Esophagus squamous epithelium (tissue), 4 donors: Measurements from ENCODE around the gene LTBR.
A peak's percentile ranks its signal among the peaks of the same experiment; 100 is the strongest.

Experiments
- POLR2A ChIP-seq, 4 donors: fragments of 450-650 bp; IDR thresholded peaks; one replicate each; pipeline ENCODE4 v1.6.1; 2017; ENCODE audit warnings: antibody characterized with exemption in 4 of 4, mild to moderate bottlenecking in 4 of 4, moderate library complexity in 3 of 4
- TF ChIP-seq, protein P1 (sequence below), 6 experiments: fragments of 450-650 bp in 4 of 6; fragments of 200-600 bp in 2 of 6; sonication (generic) in 2 of 6; IDR thresholded peaks; one replicate each; pipeline ENCODE4 v1.5.1; 2016 to 2019; ENCODE audit warnings: antibody characterized with exemption in 6 of 6, mild to moderate bottlenecking in 4 of 6, moderate library complexity in 4 of 6

DNA sequence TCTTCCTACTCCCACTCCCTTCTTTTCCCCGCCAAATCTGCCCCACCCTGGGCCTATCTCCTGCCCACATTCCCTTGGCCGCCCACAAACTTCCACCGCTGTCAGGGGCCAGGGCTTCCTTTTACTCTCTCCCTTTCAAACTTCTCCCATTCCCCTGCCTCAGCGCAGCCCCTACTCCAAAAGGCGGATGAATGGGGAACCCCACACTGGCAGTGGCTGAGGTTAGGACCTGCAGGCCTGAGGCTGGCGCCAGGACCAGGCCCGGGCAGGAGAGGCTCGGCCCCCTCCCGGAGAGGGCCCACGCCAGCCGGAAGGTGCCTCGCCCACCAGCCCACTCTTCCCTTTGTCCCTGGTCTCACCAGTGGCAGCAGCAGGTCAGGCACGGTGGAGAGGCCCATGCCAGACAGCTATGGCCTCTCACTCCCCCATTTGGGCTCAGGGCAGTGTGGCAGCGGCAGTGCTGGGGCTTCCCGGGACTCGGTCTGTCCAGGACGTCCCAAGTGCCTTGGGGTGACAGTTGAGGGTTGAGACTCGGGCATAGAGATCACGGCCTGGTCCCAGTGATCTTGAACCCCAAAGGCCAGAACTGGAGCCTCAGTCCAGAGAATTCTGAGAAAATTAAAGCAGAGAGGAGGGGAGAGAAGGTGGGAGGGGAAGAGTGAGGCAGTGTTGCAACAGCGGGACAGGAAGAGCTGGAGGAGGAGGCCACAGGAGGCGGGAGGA lies 42.4 kb upstream of the LTBR start, which contains the start of gene TNFRSF1A:
- TF ChIP-seq, protein P1, sequence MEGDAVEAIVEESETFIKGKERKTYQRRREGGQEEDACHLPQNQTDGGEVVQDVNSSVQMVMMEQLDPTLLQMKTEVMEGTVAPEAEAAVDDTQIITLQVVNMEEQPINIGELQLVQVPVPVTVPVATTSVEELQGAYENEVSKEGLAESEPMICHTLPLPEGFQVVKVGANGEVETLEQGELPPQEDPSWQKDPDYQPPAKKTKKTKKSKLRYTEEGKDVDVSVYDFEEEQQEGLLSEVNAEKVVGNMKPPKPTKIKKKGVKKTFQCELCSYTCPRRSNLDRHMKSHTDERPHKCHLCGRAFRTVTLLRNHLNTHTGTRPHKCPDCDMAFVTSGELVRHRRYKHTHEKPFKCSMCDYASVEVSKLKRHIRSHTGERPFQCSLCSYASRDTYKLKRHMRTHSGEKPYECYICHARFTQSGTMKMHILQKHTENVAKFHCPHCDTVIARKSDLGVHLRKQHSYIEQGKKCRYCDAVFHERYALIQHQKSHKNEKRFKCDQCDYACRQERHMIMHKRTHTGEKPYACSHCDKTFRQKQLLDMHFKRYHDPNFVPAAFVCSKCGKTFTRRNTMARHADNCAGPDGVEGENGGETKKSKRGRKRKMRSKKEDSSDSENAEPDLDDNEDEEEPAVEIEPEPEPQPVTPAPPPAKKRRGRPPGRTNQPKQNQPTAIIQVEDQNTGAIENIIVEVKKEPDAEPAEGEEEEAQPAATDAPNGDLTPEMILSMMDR (IDR thresholded peaks at IDR 0.05) = no peak
- TF ChIP-seq POLR2A (IDR thresholded peaks at IDR 0.05) = peak in 1 of 4 donors; percentile 78
